HK-2 (cell line): Measurements from ENCODE around the gene NOL9.
"Not testable (repeated sequence)": the region's sequence is repeated elsewhere in the genome, so short reads cannot be mapped to it uniquely, and the experiment has no call there.

ENCODE experiments used
- DNase-seq: peaks from one replicate; pipeline ENCODE4 v3.0.0-alpha.2; 2018; ENCODE audit not compliant: unreplicated experiment

Gene NOL9

DNA sequence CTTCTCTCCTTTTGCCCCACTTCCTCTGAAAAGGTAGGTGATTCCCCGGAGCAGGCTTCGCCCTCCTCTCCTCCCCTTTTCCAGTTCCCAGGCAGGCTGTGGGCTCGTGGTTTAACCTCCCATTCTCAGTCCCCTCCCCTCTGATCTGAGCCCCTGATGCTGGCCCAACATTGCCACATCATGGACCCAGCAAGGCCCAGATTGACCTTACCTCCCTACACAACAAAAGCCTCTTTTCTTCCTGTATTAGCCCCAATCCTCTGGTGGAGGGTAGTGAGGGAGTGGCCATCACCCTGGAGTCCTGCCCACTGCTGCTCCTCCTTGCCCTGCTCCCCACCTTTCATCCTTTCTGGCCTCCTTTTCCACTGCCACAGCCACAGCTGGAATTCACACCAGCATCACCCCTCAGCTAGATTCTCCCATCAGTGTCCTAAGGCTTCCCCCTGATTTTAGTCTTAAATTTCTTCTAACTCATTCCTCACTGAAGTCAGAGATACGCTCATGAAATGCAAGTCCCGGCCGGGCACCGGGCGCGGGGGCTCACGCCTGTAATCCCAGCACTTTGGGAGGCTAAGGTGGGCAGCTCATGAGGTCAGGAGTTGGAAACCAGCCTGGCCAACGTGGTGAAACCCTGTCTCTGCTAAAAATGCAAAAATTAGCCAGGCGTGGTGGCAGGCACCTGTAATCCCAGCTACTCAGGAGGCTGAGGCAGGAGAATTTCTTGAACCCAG, 18.5 kb upstream of the NOL9 start:
- no peak for DNase-seq

DNA sequence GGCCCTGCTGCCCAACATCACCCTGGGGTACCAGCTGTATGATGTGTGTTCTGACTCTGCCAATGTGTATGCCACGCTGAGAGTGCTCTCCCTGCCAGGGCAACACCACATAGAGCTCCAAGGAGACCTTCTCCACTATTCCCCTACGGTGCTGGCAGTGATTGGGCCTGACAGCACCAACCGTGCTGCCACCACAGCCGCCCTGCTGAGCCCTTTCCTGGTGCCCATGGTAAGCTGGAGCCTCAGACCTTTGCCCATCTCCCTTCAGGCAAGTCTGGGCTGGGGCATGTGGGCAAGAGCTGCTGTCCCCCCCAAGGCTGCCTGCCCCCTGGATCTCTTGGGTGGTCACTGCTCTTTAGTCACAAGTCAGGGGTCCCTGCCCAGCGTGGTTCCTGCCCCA, 16.7 kb upstream of the NOL9 start:
- DNase-seq = no peak

DNA sequence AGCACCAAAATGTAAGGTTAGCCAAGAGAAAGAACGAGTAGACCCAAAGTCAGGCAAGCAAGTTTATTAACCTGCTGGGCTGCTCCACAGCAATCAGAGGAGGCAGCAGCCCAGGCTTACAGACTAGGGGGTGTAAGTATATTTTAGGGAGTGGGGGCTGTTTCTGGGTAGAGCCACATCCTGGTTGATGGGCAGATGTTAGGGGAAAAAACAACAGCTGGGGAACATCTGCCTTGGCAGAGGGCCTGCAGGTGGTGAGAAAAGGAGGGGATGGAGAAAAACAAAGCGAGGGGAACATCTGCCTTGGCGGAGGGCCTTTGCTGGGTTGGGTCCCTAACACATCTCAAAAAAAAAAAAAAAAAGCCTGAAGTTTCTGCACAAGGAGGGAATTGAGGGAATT, 15.8 kb upstream of the NOL9 start:
- no peak for DNase-seq

DNA sequence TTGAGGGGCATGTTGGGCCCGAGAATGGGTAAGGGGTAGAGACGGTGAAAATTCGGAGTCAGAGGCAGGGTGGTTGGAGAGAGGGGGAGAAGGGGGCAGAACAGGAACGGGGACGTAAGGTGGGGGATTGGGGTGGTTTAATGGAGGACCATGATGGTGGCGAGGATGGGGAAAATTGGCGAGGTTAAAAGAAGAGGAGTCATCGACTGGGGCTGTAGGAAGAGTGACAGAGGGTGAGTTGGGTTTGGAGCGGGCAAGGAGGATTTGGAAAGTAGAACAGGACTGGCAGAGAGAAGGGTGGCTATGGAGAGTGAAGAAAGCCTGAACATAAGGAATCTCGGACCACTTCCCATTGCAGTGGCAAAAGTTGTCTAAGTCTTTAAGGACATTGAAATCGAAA, 14.7 kb upstream of the NOL9 start:
- no peak for DNase-seq

DNA sequence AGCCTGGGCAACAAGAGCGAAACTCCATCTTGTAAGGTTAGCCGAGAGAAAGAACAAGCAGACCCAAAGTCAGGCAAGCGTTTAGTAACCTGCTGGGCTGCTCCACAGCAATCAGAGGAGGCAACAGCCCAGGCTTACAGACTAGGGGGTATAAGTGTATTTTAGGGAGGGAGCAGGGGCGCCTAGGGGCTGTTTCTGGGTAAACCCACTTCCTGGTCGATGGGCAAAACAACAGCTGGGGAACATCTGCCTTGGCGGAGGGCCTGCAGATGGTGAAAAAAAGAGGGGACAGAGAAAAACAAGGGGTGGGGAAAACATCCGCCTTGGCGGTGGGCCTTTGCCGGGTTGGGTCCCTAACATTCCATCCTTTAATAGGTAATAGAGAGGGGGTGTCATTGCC, 6.0 kb upstream of the NOL9 start:
- no peak for DNase-seq

DNA sequence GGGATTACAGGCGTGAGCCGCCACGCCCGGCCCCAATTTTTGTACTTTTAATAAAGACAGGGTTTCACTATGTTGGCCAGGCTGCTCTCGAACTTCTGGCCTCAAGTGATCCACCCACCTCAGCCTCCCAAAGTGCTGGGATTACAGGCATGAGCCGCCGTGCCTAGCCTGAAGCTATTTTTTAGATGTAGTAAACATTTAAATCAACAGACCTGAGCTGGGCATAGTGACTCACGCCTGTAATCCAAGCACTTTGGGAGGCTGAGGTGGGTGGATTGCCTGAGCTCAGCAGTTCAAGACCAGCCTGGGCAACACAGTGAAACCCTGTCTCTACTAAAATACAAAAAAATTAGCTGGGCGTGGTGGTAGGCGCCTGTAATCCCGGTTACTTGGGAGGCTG, 4.8 kb upstream of the NOL9 start:
- DNase-seq = not testable (repeated sequence)

DNA sequence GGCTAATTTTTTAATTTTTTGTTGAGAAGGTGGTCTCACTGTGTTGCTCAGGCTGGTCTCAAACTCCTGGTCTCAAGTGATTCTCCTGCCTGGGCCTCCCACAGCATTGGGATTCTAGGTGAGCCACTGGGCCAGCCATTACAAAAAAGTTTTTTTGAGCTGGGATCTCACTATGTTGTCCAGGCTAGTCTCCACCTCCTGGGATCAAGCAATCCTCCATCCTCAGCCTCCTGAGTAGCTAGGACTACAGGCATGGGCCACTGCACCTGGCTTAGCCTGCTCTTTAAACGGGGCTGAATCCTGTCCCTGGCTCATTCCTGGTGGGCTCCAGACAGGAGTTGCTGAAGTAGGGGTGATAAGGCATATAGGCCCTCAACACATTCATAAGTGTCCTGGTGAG, 3.3 kb upstream of the NOL9 start:
- no peak for DNase-seq

DNA sequence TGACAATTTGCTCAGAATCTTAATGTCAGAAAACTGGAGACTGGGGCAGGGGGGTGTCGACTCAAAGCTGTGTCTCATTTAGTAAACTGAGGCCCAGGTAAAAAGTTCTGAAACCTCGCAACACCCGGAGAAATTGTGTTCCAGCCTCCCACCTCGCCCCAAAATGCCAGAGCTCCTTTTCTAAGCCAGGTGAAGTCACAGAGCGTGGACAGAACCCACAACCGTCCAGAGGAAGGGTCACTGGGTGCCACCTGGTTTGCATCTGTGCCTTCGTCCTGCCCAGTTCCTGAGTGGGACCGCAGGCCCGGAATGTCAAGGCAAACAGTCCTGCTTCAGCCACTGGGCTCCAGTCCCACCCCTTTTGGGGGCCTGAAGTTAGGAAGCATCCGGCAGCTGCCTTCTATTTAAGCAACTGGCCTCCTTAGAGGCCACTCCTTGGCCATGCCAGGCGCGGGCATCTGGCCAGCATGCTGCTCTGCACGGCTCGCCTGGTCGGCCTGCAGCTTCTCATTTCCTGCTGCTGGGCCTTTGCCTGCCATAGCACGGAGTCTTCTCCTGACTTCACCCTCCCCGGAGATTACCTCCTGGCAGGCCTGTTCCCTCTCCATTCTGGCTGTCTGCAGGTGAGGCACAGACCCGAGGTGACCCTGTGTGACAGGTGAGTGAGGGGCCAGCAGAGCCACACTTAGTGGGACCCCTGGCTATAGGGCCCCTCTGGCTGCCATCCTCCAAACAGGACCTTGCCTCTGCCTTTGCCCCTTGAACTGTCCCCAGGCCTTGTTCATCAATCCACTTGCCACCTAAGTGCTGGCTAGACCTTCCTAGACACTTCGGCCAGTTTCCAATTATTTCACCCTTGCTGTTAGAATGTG, 830 bp upstream of the NOL9 start, which contains the start of gene TAS1R1:
Gene TAS1R1, plus strand, starts transcription at position 401 of the 872 bp plus-strand sequence. Its CDS starts 67 bp downstream, at position 468.
- DNase-seq = no peak

DNA sequence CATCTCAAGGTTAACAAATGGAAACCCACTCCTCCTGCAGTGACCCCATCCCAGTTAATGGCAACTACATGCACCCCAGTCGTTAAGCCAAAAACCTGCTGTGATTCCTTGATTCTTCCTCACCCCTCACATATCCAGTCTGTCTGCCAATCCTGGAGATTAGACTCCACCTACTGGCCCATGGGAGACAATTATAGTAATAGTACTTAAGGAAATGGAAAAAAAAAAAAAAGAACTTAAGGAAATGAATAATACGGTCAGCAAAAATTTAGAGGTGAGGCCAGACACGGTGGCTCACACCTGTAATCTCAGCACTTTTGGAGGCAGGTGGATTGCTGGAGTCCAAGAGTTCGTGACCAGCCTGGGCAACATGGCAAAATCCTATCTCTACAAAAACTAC, 7.0 kb downstream of the NOL9 start:
- DNase-seq = no peak

DNA sequence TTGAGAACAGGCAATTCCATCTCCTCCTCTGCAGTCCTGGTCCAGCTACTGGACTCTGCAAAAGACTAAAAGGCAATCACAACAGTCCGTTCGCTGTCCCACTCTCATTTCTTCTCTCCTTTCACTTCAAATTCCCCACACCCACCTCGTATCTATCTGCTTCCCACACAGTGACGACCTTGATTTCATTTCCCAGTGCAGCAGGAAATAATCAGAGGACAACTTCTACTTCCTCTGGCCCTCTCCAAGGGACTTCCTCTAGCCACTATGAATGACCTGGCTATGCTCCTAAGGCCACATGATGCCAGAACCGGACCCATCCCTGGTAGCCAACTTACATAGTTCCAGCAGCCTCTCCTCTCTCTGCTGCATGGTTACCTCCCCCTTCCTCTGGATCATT, 8.0 kb downstream of the NOL9 start:
- no peak for DNase-seq

DNA sequence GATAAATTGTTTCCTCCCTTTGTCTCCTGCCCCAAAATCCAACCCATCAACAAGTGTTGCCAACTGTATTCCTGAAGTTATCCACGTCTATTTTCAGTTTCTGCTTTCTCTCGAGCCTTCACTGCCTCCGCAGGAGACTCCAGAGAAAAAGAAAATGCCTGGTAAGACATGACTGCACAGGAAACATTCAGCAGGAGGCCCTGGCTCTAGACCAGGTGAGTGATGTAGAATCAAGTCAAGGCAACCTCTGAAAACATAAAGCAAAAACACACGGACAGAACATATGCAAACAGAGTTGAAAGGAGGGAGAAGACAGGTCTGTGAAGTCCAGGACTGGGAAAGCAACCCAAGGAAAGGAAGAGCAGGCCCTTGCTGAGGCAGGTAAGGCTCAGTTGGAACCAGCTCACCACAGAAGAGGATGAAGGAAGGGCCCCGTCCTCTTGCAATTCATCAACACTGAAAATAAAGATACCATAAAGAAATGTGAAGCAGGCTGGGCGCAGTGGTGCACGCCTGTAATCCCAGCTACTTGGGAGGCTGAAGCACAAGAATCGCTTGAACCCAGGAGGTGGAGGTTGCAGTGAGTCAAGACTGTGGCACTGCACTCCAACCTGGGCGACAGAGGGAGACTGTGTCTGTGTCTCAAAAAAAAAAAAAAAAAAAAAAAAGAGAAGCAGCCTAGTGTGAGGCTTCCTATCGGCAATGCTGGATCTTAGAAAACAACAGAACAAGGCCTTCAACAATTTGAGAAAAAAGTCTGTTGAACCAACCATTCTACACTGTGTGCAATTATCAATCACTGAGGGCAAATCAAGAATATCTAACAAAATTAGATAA, 8.8 kb downstream of the NOL9 start:
- DNase-seq = no peak

DNA sequence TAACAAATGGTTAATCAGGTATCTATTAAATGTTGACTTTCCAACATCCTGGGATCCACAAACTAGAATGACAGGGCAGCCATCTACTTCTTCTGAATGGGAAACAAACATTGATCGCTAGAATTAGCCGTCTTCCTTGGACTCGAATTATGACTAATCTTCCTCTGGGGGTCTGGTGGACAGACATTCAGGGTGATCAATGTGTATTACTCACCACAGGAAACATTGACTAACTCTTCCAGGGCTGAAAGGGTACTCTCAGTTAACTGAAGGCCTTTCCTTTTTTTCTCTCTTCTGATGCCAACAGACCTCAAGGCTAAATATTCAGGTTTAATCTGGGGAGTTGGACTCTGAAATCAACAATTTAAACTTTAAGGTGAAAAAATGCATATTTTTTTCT, 9.5 kb downstream of the NOL9 start:
- DNase-seq = no peak

DNA sequence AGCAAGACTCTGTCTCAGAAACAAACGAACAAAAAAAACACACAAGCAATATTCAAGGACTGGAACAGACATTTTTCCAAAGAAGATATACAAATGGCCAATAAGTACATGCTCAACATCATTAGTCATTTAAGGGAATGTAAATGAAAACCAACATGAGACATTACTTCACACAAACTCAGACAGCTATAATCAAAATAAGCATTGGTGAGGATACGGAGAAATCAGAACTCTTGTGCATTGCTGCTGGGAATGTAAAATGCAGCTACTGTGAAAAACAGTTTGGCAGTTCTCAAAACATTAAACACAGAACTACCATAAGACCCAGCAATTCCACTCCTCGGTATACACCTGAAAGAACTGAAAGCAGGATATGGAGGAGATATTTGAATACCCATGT, 15.4 kb downstream of the NOL9 start:
- no peak for DNase-seq

DNA sequence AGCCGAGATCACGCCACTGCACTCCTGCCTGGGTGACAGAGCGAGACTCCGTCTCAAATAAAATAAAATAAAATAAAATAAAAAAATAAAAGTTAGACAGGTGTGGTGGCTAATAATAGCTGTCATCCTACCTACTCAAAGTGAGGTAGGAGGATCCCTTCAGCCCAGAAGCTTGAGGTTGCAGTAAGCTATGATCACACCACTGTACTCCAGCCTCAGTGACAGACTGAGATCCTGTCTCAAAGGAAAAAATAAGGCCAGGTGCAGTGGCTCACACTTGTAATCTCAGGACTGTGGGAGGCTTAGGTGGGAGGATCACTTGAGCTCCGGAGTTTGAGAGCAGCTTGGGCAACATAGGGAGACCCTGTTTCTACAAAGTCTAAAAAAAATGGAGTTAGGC, 18.0 kb downstream of the NOL9 start:
- DNase-seq = no peak

DNA sequence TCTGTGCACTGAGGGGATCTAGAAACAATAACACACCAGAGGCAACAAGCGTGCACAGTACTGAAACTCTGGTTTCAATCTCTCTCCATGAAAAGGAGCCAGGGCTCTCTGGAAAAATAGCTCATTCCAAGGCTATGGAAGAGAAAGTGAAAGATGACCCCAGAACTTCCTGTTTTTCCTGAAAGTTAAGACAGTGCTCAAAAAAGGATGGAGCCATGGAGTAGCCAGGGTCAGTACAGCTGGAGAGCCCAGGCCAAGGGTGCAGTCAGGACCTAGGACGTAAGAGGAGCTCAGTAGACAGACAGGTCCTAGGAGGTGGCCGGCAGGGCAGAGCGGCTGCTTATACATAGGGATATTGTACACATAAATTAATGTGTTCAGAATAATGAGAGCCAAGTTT, 19.1 kb downstream of the NOL9 start:
- no peak for DNase-seq

DNA sequence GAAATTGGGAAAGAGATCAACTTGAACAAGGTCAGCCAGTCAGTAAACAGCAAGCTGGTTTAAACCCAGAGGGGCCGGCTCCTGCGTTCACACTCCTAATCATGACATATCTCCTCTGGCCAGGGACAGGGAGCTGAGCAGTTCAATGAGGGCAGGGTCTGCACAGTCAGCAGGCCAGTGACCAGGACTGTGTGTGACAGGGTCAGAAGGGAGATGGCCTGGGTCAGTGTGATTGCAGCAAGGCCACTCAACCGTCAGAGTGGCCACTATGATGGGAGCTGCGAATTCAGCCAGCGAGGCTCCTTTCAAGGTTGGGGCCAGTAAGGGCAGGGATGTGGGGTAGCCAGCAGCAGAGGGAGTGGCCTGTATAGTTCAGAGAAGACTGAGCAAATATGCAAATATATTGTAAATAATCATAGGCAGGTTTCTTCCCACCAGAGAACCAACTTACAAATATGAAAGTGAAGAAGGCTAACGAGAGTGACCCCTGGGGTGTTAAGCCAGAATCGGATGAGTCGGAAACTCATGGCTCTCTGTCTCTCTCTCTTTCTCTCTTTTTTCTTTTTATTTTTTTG, 20.0 kb downstream of the NOL9 start:
- no peak for DNase-seq

DNA sequence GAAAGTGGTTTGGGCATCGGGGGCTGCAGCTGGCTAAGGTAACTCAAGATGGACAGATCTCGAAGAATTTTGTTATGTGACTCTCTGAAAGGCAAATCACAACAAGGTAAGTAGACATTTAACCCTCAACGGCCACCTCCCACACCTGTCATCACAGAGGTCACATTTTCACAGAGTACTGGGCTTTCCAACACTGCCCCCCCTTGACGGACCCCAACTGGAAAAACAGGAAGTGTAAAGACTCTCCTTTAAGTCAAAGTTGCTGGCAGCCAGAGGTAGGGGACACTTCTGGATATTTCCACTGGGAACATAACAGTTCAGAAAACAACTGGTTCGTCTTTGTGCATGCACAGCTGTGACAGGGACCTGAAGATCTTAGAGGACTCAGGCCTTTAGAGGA, 22.3 kb downstream of the NOL9 start:
- no peak for DNase-seq

DNA sequence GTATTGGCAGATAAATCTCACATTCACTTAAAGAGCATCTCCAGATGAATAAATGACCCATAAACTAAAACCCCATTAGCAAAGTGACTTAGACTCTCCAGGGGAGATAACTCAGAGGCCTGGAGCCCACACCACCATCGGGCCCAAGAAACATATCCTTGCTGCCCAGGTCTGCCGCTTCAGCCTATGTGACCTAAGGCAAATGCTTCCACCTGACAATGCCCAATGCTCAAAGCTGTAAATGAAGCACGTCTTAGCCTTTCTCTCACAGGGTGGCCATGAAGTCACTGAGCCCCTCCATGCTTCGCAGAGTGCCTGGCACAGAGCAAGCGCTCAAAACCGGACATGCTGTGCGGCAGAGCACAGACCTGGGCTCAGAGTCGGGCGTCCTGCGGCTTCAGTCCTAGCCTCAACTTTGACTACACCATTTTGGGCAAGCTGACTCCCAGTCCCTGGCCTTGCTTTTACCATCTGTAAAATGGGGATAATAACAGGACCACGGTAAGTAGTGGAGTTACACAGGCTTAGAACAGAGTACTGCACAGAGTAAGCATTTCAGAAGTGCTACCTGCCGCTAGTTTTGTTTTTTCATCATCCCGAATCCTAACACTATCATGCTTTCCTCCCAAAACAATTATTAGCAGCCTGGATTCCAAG, 23.7 kb downstream of the NOL9 start:
- no peak for DNase-seq

DNA sequence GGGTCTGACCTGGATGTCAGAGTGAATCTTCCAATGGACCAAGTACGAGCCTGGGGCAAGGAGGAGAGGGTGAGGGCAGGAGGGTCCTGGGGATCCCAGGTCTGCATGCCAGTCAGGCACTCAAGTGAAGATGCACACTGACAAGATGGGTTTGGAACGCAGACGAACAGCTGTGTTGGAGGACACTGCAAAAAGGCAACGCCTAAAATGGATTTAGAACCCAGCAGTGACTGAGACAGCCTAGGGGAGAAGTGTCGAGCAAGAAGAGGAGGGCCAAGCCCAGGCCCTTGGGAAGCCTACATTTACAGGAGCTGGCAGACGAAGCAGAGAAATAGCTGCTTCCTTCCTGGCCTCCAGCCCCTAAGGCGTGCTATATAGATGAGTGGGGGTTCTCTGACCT, 25.8 kb downstream of the NOL9 start:
- no peak for DNase-seq

DNA sequence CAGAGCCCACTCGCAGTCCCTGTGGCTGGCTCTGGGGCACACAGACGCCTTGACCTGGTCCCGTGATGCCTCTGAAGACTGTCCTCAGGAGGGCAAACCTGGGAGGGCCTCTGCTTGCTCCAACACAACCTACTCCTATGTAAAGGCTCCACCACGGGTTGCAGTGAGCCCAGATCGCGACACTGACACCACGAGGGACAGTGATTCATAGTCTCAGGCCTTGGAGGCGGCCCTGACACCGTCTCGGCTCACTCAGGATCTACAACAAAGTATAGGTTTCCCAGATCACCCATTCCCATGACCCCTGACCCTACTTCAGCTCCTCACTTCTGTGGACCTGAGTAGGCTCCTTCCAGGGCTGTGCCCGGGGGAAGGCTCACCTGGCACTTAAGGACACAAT, 28.0 kb downstream of the NOL9 start:
- no peak for DNase-seq

DNA sequence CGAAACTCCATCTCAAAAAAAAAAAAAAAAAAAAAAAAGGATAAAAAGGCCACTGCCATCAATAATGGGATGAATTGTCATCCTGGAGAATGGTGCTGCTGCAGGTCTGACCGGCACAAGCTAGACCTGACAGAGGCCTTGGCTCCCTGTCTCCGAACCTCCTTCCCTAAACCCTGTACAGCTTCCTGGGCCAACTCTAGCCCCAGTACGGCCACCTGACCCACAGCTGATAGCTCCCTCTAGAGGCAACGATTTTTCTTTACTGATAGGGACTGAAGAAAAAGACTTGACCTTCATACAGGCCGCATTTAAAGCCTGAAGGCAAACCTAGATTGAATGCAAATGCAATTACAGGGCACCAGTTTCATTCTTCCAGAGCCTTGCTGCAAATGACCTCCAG, 30.7 kb downstream of the NOL9 start:
- no peak for DNase-seq

DNA sequence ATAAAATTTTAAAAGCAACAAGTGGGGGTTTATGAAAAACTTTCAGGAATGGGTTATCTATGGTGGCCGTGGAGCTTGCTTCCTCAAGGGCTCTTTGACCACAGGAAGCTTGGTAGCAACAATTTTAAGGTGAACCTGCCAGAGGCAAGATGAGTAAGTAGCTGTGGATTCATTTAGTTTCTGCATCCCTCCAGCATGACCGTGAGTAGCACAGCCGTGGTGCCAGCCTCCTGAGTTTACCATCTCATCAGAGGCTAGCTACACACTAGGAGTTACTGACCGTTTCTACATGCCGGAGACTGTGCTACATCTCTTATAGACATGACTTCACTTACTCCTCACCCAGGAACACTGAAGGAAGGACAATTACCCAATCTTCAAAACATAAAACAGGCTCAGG, 32.8 kb downstream of the NOL9 start:
- DNase-seq = no peak
